H9 (cell line): Measurements from ENCODE around the gene SP2. TPM values are rescaled to one million over a fixed set of nuclear protein-coding genes. Genes with fewer than 3 reads are reported as not detected.

Source experiments
- DNase-seq: peaks from one replicate; pipeline ENCODE4 v3.0.0-alpha.2; 2017
- H2AFZ ChIP-seq: one replicate; pipeline ENCODE4 v1.6.1; 2013; ENCODE audit warnings: mild to moderate bottlenecking, low read length, control low read depth, moderate library complexity
- H2AK5ac ChIP-seq: 2 replicates; pipeline ENCODE4 v1.6.1; 2013; ENCODE audit warnings: low read length, control low read depth, mixed read lengths; ENCODE audit not compliant: insufficient read length
- H2BK120ac ChIP-seq: one replicate; pipeline ENCODE4 v1.6.1; 2013; ENCODE audit warnings: low read depth, mild to moderate bottlenecking, low read length, control low read depth, inconsistent platforms; ENCODE audit not compliant: poor library complexity, severe bottlenecking
- H2BK12ac ChIP-seq: 2 replicates; pipeline ENCODE4 v1.6.1; 2013; ENCODE audit warnings: low read length, control low read depth, mixed read lengths, low read depth; ENCODE audit not compliant: insufficient read length
- H2BK15ac ChIP-seq: 2 replicates; pipeline ENCODE4 v1.6.1; 2013; ENCODE audit warnings: low read depth, low read length, control low read depth
- H2BK20ac ChIP-seq: one replicate; pipeline ENCODE4 v1.6.1; 2013; ENCODE audit warnings: low read depth, mild to moderate bottlenecking, low read length, control low read depth, inconsistent platforms; ENCODE audit not compliant: poor library complexity, severe bottlenecking
- H2BK5ac ChIP-seq: 2 replicates; pipeline ENCODE4 v1.6.1; 2013; ENCODE audit warnings: low read length, control low read depth, mixed read lengths; ENCODE audit not compliant: insufficient read length
- H3K14ac ChIP-seq: 2 replicates; pipeline ENCODE4 v1.6.1; 2013; ENCODE audit warnings: low read length, control low read depth; ENCODE audit not compliant: insufficient read depth
- H3K18ac ChIP-seq: 2 replicates; pipeline ENCODE4 v1.6.1; 2013; ENCODE audit warnings: low read depth, mild to moderate bottlenecking, mixed read lengths, low read length, control low read depth; ENCODE audit not compliant: insufficient read length
- H3K23ac ChIP-seq: 2 replicates; pipeline ENCODE4 v1.6.1; 2013; ENCODE audit warnings: low read length, control low read depth, mixed read lengths, low read depth; ENCODE audit not compliant: insufficient read length
- H3K23me2 ChIP-seq: 2 replicates; pipeline ENCODE4 v1.6.1; 2013; ENCODE audit warnings: low read depth, mild to moderate bottlenecking, mixed read lengths, low read length, control low read depth; ENCODE audit not compliant: insufficient read length, poor library complexity, severe bottlenecking
- H3K27ac ChIP-seq: 2 replicates; pipeline ENCODE4 v1.5.1; 2013; ENCODE audit warnings: low read length, control low read depth, mixed read lengths, low read depth; ENCODE audit not compliant: insufficient read length
- H3K27me3 ChIP-seq: 2 replicates; pipeline ENCODE4 v1.6.1; 2013; ENCODE audit warnings: low read length, control low read depth, inconsistent platforms; ENCODE audit not compliant: insufficient read depth
- H3K4ac ChIP-seq: 2 replicates; pipeline ENCODE4 v1.6.1; 2013; ENCODE audit warnings: low read depth, mild to moderate bottlenecking, control low read depth, inconsistent platforms, low read length, moderate library complexity
- H3K4me1 ChIP-seq: 2 replicates; pipeline ENCODE4 v1.6.1; 2013; ENCODE audit warnings: low read length, control low read depth, inconsistent platforms; ENCODE audit not compliant: insufficient read depth
- H3K4me2 ChIP-seq: 2 replicates; pipeline ENCODE4 v1.6.1; 2013; ENCODE audit warnings: low read length, control low read depth, mixed read lengths; ENCODE audit not compliant: insufficient read length, insufficient read depth
- H3K56ac ChIP-seq: 2 replicates; pipeline ENCODE4 v1.6.1; 2013; ENCODE audit warnings: low read depth, mild to moderate bottlenecking, mixed read lengths, low read length, control low read depth; ENCODE audit not compliant: insufficient read length
- H3K79me1 ChIP-seq: 2 replicates; pipeline ENCODE4 v1.6.1; 2013; ENCODE audit warnings: low read depth, mild to moderate bottlenecking, moderate library complexity, low read length, control low read depth, inconsistent platforms; ENCODE audit not compliant: insufficient read depth, poor library complexity, severe bottlenecking
- H3K79me2 ChIP-seq: 2 replicates; pipeline ENCODE4 v1.6.1; 2013; ENCODE audit warnings: low read length, control low read depth, inconsistent platforms; ENCODE audit not compliant: insufficient read depth
- H3K9ac ChIP-seq: 2 replicates; pipeline ENCODE4 v1.6.1; 2013; ENCODE audit warnings: low read length, control low read depth, mixed read lengths; ENCODE audit not compliant: insufficient read length; ENCODE audit errors: extremely low read depth
- H3K9me3 ChIP-seq: one replicate; pipeline ENCODE4 v1.6.1; 2013; ENCODE audit warnings: low read depth, low read length, inconsistent platforms; ENCODE audit not compliant: control insufficient read depth
- H3T11ph ChIP-seq: one replicate; pipeline ENCODE4 v1.6.1; 2013; ENCODE audit warnings: mild to moderate bottlenecking, low read length, control low read depth, inconsistent platforms
- H4K20me1 ChIP-seq: one replicate; pipeline ENCODE4 v1.6.1; 2013; ENCODE audit not compliant: control insufficient read depth, insufficient read length, insufficient read depth
- H4K5ac ChIP-seq: 2 replicates; pipeline ENCODE4 v1.6.1; 2013; ENCODE audit warnings: low read depth, mild to moderate bottlenecking, mixed read lengths, low read length, control low read depth; ENCODE audit not compliant: insufficient read length
- H4K8ac ChIP-seq: replicated peaks from 2 replicates; pipeline ENCODE4 v1.6.1; 2013; ENCODE audit warnings: low read length, control low read depth, mixed read lengths, low read depth; ENCODE audit not compliant: insufficient read length
- H4K91ac ChIP-seq: 2 replicates; pipeline ENCODE4 v1.6.1; 2013; ENCODE audit warnings: low read depth, mild to moderate bottlenecking, moderate library complexity, mixed read lengths, low read length, control low read depth; ENCODE audit not compliant: insufficient read length
- H3K27ac Mint-ChIP-seq, 3 experiments: 2 replicates in 2 of 3; 3 replicates in 1 of 3; pipeline ENCODE4 v1.8.0; 2020 to 2021; ENCODE audit warnings: mixed read lengths in 3 of 3, mild to moderate bottlenecking in 1 of 3, moderate library complexity in 1 of 3
- H3K27me3 Mint-ChIP-seq: 2 replicates; pipeline ENCODE4 v1.8.0; 2021; ENCODE audit warnings: low read depth, mild to moderate bottlenecking, moderate library complexity, mixed read lengths
- H3K36me3 Mint-ChIP-seq, 3 experiments: 2 replicates in 2 of 3; 3 replicates in 1 of 3; pipeline ENCODE4 v1.8.0; 2020 to 2021; ENCODE audit warnings: low read depth in 3 of 3, mixed read lengths in 3 of 3; ENCODE audit not compliant: insufficient read depth in 1 of 3
- H3K4me1 Mint-ChIP-seq, 2 experiments: 2 replicates each; pipeline ENCODE4 v1.8.0; 2020; ENCODE audit warnings: mixed read lengths in 2 of 2
- H3K4me3 Mint-ChIP-seq, 2 experiments: 2 replicates in 1 of 2; 3 replicates in 1 of 2; pipeline ENCODE4 v1.8.0; 2020 to 2021; ENCODE audit warnings: mild to moderate bottlenecking in 2 of 2, mixed read lengths in 2 of 2, moderate library complexity in 1 of 2
- H3K9me3 Mint-ChIP-seq, 2 experiments: 2 replicates in 1 of 2; 3 replicates in 1 of 2; pipeline ENCODE4 v1.8.0; 2020; ENCODE audit warnings: mild to moderate bottlenecking in 2 of 2, mixed read lengths in 2 of 2, moderate library complexity in 1 of 2
- WGBS: extraction: QIAGEN DNeasy Blood & Tissue Kit; methylation state at CpG from one replicate; pipeline ENCODE4 v1.1.7; 2013; ENCODE audit warnings: missing lambda C conversion rate, low lambda C conversion rate, mixed read lengths; ENCODE audit not compliant: insufficient read length; ENCODE audit errors: extremely low coverage; 5-methylcytosine and 5-hydroxymethylcytosine counted together
- total RNA-seq: library from RNA; stranded (reverse); gene quantifications from 2 replicates; pipeline ENCODE4 v1.2.1, GENCODE V29; 2021
- TF ChIP-seq, protein P1 (sequence below): fragments of 200-600 bp; sonication (generic); conservative IDR thresholded peaks from 3 replicates; pipeline ENCODE4 v1.8.0; 2021; ENCODE audit warnings: antibody characterized with exemption, mild to moderate bottlenecking

The SP2 gene
- total RNA-seq, 1 experiment from 2014 or later = 19.3 TPM

DNA sequence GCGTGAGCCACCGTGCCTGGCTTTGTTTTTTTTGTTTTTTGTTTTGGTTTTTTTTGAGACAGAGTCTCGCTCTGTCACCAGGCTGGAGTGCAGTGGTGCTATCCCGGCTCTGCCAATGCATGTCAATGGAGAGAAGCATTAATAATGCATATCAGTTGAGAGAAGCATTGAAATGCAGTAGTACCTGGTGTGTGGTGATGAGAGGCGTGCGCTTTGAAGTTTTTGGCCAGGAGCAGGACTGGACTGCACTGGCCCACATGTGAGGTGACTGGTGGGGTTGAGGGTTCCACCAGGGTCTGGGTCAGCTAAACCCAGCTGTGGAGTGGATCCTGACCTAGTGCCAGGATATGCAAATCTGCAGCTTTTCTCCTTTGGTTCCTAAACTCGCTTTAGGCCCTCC lies 5.4 kb downstream of the SP2 start:
- Mint-ChIP-seq H3K9me3 (no peaks in the 10 kb centered on the region), H3K27me3 (no peaks in the 10 kb centered on the region), H3K36me3 (peaks cover 0 to 13% (median 12%) of the 10 kb centered on the region in 3 experiments; a peak in 5 of 7 replicates), H3K27ac (peak overlapping the region; percentile 12 to 54 (median 19); a peak in 2 of 7 replicates), H3K4me1 (peaks cover 49 to 50% of the 10 kb centered on the region in 2 experiments), H3K4me3 (peak overlapping the region; percentile 2 to 61)
- Histone ChIP-seq H3K9ac (no peak overlapping the region), H4K5ac (no peak overlapping the region), H4K8ac (no peak overlapping the region), H2BK15ac (no peak overlapping the region), H2AK5ac (no peak overlapping the region), H2BK20ac (no peak overlapping the region), H2BK120ac (no peak overlapping the region), H3T11ph (no peak overlapping the region), H2BK12ac (no peak overlapping the region), H3K27ac (no peak overlapping the region), H3K23ac (no peak overlapping the region), H3K4ac (no peak overlapping the region), H3K27me3 (no peaks in the 10 kb centered on the region), H3K56ac (no peak overlapping the region), H3K9me3 (no peaks in the 10 kb centered on the region), H4K91ac (no peak overlapping the region), H2AFZ (no peak overlapping the region), H3K18ac (no peak overlapping the region), H3K23me2 (peaks cover 5% of the 10 kb centered on the region), H3K79me2 (no peaks in the 10 kb centered on the region), H3K14ac (no peak overlapping the region), H3K4me2 (peak overlapping the region; percentile 36), H2BK5ac (no peak overlapping the region), H3K79me1 (no peaks in the 10 kb centered on the region), H4K20me1 (no peaks in the 10 kb centered on the region), H3K4me1 (peaks cover 6% of the 10 kb centered on the region; the same call in 1 of the 2 replicates)
- TF ChIP-seq, protein P1, sequence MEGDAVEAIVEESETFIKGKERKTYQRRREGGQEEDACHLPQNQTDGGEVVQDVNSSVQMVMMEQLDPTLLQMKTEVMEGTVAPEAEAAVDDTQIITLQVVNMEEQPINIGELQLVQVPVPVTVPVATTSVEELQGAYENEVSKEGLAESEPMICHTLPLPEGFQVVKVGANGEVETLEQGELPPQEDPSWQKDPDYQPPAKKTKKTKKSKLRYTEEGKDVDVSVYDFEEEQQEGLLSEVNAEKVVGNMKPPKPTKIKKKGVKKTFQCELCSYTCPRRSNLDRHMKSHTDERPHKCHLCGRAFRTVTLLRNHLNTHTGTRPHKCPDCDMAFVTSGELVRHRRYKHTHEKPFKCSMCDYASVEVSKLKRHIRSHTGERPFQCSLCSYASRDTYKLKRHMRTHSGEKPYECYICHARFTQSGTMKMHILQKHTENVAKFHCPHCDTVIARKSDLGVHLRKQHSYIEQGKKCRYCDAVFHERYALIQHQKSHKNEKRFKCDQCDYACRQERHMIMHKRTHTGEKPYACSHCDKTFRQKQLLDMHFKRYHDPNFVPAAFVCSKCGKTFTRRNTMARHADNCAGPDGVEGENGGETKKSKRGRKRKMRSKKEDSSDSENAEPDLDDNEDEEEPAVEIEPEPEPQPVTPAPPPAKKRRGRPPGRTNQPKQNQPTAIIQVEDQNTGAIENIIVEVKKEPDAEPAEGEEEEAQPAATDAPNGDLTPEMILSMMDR = no peak
- WGBS = no CpG with 5 or more reads among the region's 7 CpGs
- DNase-seq = no peak
